Mucosa of descending colon (tissue), 3 donors: ENCODE data around the gene IL22RA2. TPM values are rescaled to one million over a fixed set of nuclear protein-coding genes. Genes with fewer than 3 reads are reported as not detected.

Experiments used
- ATAC-seq: fragments of 200-7000 bp; cut with Tn5 transposase; one replicate; pipeline ENCODE4 v1.9.1; 2020; ENCODE audit warnings: mild to moderate bottlenecking, moderate library complexity
- DNase-seq, 3 donors: peaks; one replicate each; pipeline ENCODE4 v3.0.0-alpha.2; 2020
- H3K36me3 ChIP-seq: fragments of 200-600 bp; one replicate; pipeline ENCODE4 v1.8.0; 2021; ENCODE audit warnings: low read depth, mild to moderate bottlenecking
- H3K4me1 ChIP-seq: fragments of 200-600 bp; one replicate; pipeline ENCODE4 v1.8.0; 2021; ENCODE audit warnings: low read depth, mild to moderate bottlenecking
- H3K4me3 ChIP-seq: fragments of 200-600 bp; one replicate; pipeline ENCODE4 v1.8.0; 2021; ENCODE audit warnings: mild to moderate bottlenecking
- H3K9me3 ChIP-seq: fragments of 200-600 bp; one replicate; pipeline ENCODE4 v1.8.0; 2021; ENCODE audit warnings: mild to moderate bottlenecking
- intact Hi-C, 2 donors: fragments of 100-400 bp; cut with DNase I in 1 of 2; cut with micrococcal nuclease in 1 of 2; formaldehyde crosslinking; loops; one replicate each; pipeline versions ENCODE4 v1.11.0 to v1.11.1; 2022; cut with DNase I, micrococcal nuclease
- total RNA-seq, 3 donors: library from RNA; stranded (reverse); fragmentation: NEBNext Ultra II Directional in 2 of 3; extraction: Animal tissue kit (Norgen Biotek cat#: 25700) in 2 of 3; gene quantifications; one replicate each; pipeline versions ENCODE4 v1.2.1 to v1.2.4, GENCODE V29; 2021 to 2023
- TF ChIP-seq, protein P1 (sequence below): fragments of 200-600 bp; IDR thresholded peaks from one replicate; pipeline ENCODE4 v1.8.0; 2022; ENCODE audit warnings: antibody characterized with exemption, mild to moderate bottlenecking
- donor health status: DM: no; HTN: no; CAD: no; lungs with moderate emphysema.
- donor health status: DM: no; HTN: no; CAD: no.
- donor health status: DM: no; HTN: yes; CAD: no.

Gene IL22RA2
- total RNA-seq, 3 donors from 2014 or later, result not detected

DNA sequence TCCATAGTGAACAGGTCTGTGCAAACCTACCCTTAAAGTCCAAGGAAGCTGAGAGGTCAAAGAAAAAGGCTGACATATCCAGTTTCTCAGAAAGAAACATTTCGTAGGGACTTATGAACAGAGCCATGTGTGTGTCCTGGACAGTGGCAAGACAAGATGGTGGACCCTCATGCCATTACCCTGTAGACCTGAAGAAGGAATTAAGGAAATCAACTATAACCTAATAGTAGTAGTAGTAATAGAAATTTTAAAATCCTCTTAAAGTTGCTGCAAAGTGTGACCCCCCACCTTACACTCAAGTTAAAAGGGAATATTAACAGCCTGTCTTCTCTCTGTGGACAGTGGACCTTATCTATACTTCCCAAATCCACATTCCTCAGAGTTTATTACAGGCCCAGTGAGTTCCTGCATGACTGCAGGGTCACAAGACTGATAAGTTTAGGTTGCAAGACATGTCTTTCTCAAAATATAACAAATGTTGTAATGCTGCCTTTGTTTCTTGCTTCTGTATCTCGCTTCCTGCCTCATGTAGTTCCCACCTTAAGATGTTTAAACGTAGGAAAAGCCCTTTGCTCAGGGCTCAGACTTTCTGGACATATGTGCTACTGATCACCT is 10.6 kb downstream of the IL22RA2 start:
- Histone ChIP-seq H3K4me3 (no peak overlapping the region), H3K9me3 (peaks cover 5% of the 10 kb centered on the region), H3K36me3 (no peaks in the 10 kb centered on the region), H3K4me1 (no peaks in the 10 kb centered on the region)
- intact Hi-C loops, result no loop called here
- TF ChIP-seq, protein P1, sequence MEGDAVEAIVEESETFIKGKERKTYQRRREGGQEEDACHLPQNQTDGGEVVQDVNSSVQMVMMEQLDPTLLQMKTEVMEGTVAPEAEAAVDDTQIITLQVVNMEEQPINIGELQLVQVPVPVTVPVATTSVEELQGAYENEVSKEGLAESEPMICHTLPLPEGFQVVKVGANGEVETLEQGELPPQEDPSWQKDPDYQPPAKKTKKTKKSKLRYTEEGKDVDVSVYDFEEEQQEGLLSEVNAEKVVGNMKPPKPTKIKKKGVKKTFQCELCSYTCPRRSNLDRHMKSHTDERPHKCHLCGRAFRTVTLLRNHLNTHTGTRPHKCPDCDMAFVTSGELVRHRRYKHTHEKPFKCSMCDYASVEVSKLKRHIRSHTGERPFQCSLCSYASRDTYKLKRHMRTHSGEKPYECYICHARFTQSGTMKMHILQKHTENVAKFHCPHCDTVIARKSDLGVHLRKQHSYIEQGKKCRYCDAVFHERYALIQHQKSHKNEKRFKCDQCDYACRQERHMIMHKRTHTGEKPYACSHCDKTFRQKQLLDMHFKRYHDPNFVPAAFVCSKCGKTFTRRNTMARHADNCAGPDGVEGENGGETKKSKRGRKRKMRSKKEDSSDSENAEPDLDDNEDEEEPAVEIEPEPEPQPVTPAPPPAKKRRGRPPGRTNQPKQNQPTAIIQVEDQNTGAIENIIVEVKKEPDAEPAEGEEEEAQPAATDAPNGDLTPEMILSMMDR, result no peak
- no peak for DNase-seq
- no peak for ATAC-seq

DNA sequence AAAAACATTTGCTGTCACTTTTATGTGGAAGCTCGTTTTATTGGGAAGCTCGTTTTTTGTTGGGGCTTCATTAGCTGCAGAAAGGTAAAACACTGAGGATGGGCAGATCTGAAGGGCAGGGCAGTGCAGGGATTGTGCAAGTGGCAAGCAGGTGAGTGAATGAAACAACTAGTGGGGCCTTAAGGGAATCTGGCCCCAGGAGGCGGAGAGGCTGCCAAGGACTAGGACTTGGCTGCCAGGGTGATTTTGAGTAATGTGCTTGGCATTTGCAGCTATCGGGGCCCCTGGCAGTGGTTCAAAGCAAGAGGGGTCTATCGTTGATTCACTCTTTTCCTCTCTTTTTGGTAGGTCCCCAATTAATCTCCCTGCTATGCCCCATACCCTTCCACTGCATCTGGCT is 11.5 kb downstream of the IL22RA2 start:
- intact Hi-C loops, result no loop called here
- Histone ChIP-seq H3K9me3 (peaks cover 5% of the 10 kb centered on the region), H3K4me3 (no peak overlapping the region), H3K4me1 (no peaks in the 10 kb centered on the region), H3K36me3 (no peaks in the 10 kb centered on the region)
- TF ChIP-seq, protein P1, result no peak
- no peak for ATAC-seq
- no peak for DNase-seq

GRCh38 chr6:137160763-137161162 is 12.7 kb downstream of the IL22RA2 start:
- Histone ChIP-seq H3K9me3 (peaks cover 5% of the 10 kb centered on the region), H3K4me3 (no peak overlapping the region), H3K36me3 (no peaks in the 10 kb centered on the region), H3K4me1 (no peaks in the 10 kb centered on the region)
- TF ChIP-seq, protein P1, result no peak
- no peak for DNase-seq
- intact Hi-C loops, result no loop called here
- ATAC-seq, result no peak

GRCh38 chr6:137159912-137160311 is 13.5 kb downstream of the IL22RA2 start:
- intact Hi-C loops, result no loop called here

DNA sequence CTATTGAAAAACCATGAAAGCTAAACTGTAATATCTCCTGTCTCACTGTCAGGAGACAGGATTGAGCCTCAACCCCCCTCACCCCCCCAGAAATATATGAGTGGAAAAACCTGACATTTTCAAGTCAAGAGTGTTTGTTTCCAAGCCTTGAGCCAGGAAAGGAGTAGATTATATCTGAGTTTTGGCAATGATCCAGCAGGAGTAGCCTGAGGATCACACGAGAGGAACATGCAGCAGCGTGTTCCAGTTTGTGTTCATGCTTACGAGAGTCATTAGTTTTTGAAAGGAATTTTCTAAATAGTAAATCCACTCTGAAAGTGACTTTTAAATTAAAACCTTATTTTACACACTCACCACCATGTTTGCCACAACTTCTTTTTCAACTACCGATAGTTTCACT is 15.8 kb downstream of the IL22RA2 start:
- Histone ChIP-seq H3K4me1 (no peaks in the 10 kb centered on the region), H3K36me3 (no peaks in the 10 kb centered on the region), H3K9me3 (no peaks in the 10 kb centered on the region), H3K4me3 (no peak overlapping the region)
- TF ChIP-seq, protein P1, result no peak
- intact Hi-C loops, result no loop called here
- DNase-seq (no peak), ATAC-seq (no peak)

More at GRCh38 chr6:137159912-137160311, 13.5 kb downstream of the IL22RA2 start:
- Histone ChIP-seq H3K4me3 (no peak overlapping the region), H3K4me1 (no peaks in the 10 kb centered on the region), H3K36me3 (no peaks in the 10 kb centered on the region), H3K9me3 (peaks cover 5% of the 10 kb centered on the region)
- TF ChIP-seq, protein P1, result no peak
- ATAC-seq, result no peak
- no peak for DNase-seq

DNA sequence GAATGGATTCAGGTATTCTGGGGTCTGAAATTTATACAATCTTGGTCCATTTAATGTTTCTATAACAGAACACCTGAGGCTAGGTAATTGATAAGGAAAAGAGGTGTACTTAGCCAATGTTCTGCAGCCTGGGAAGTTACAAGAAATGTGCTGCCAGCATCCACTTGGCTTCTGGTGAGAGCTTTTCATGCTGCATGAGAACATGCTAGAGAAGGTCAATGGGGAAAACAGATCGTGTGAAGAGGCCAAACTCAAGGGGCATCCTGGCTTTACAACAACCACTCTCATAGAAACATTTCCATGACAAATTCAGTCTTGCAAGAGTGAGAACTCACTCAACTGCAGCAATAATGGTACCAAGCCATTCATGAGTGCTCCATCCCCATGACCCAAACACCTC is 16.8 kb downstream of the IL22RA2 start:
- no peaks in the 10 kb centered on the region for H3K36me3 ChIP-seq
- intact Hi-C loops, result no loop called here
- H3K9me3 ChIP-seq, result no peaks in the 10 kb centered on the region
- ATAC-seq, result no peak
- no peak overlapping the region for H3K4me3 ChIP-seq
- H3K4me1 ChIP-seq, result no peaks in the 10 kb centered on the region
- TF ChIP-seq, protein P1, result no peak
- no peak for DNase-seq
